ENCODE data around the gene STRBP. TPM values are rescaled to one million over a fixed set of nuclear protein-coding genes. Genes with fewer than 3 reads are reported as not detected.

The STRBP gene
- total RNA-seq, 2 donors from 2014 or later, result 10.0 to 12.6 TPM

- Histone ChIP-seq H3K4me1 (no peaks in the 10 kb centered on the region), H3K9me3 (no peaks in the 10 kb centered on the region), H3K4me3 (no peak overlapping the region), H3K27ac (no peak overlapping the region), H3K36me3 (no peaks in the 10 kb centered on the region), H3K27me3 (no peaks in the 10 kb centered on the region)
- DNase-seq (ENCODE audit: low spot score), result no peak
- TF ChIP-seq, protein P1, sequence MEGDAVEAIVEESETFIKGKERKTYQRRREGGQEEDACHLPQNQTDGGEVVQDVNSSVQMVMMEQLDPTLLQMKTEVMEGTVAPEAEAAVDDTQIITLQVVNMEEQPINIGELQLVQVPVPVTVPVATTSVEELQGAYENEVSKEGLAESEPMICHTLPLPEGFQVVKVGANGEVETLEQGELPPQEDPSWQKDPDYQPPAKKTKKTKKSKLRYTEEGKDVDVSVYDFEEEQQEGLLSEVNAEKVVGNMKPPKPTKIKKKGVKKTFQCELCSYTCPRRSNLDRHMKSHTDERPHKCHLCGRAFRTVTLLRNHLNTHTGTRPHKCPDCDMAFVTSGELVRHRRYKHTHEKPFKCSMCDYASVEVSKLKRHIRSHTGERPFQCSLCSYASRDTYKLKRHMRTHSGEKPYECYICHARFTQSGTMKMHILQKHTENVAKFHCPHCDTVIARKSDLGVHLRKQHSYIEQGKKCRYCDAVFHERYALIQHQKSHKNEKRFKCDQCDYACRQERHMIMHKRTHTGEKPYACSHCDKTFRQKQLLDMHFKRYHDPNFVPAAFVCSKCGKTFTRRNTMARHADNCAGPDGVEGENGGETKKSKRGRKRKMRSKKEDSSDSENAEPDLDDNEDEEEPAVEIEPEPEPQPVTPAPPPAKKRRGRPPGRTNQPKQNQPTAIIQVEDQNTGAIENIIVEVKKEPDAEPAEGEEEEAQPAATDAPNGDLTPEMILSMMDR (IDR thresholded peaks at IDR 0.05), result no peak
Observed at GRCh38 chr9:123218831-123219230, 49.6 kb downstream of the STRBP start.

GRCh38 chr9:123217128-123217654 lies 51.2 kb downstream of the STRBP start:
- no peaks in the 10 kb centered on the region for H3K27me3 ChIP-seq
- H3K4me1 ChIP-seq, result no peaks in the 10 kb centered on the region
- H3K4me3 ChIP-seq, result no peak overlapping the region
- no peak overlapping the region for H3K27ac ChIP-seq
- TF ChIP-seq, protein P1 (IDR thresholded peaks at IDR 0.05), result no peak
- H3K9me3 ChIP-seq, result no peaks in the 10 kb centered on the region
- no peak for DNase-seq (ENCODE audit: low spot score)
- H3K36me3 ChIP-seq, result no peaks in the 10 kb centered on the region

DNA sequence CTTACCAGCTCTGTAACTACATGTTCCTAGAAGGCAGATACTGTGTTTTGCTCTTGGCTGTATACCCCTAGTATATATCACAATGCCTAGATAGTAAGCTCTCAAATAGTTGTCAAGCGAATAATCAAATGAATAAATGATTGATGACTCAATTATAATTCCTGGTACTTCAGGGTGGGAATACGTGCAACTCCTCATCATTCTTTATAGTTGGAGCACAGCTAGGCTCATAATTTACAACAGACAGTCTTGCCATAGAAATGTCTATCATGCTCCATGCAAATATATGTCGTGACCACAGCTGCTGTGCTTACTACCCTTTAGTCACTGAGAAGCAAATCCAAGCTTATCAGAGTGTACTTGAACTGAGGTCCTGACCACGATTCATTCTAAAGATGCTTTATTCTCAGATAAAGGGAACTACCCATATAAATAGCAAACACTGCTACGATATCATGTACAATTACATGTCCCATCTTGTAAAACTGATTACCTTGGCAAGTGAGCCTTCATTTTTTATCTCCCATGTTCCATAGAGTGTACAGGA lies 52.1 kb downstream of the STRBP start:
- Histone ChIP-seq H3K4me3 (no peak overlapping the region), H3K9me3 (no peaks in the 10 kb centered on the region), H3K4me1 (no peaks in the 10 kb centered on the region), H3K27me3 (no peaks in the 10 kb centered on the region), H3K36me3 (no peaks in the 10 kb centered on the region), H3K27ac (no peak overlapping the region)
- no peak for DNase-seq (ENCODE audit: low spot score)
- TF ChIP-seq, protein P1 (IDR thresholded peaks at IDR 0.05), result no peak

GRCh38 chr9:123211081-123211480 lies 57.3 kb downstream of the STRBP start:
- H3K36me3 ChIP-seq, result no peaks in the 10 kb centered on the region
- no peak overlapping the region for H3K4me3 ChIP-seq
- H3K27ac ChIP-seq, result no peak overlapping the region
- no peak for DNase-seq (ENCODE audit: low spot score)
- no peaks in the 10 kb centered on the region for H3K4me1 ChIP-seq
- no peaks in the 10 kb centered on the region for H3K27me3 ChIP-seq
- TF ChIP-seq, protein P1 (IDR thresholded peaks at IDR 0.05), result no peak
- H3K9me3 ChIP-seq, result no peaks in the 10 kb centered on the region

GRCh38 chr9:123208626-123209174 lies 59.7 kb downstream of the STRBP start:
- no peaks in the 10 kb centered on the region for H3K9me3 ChIP-seq
- H3K36me3 ChIP-seq, result no peaks in the 10 kb centered on the region
- H3K4me1 ChIP-seq, result no peaks in the 10 kb centered on the region
- no peak overlapping the region for H3K27ac ChIP-seq
- H3K27me3 ChIP-seq, result no peaks in the 10 kb centered on the region
- no peak overlapping the region for H3K4me3 ChIP-seq
- TF ChIP-seq, protein P1 (IDR thresholded peaks at IDR 0.05), result no peak
- no peak for DNase-seq (ENCODE audit: low spot score)

- Histone ChIP-seq H3K27me3 (no peaks in the 10 kb centered on the region), H3K36me3 (no peaks in the 10 kb centered on the region), H3K27ac (no peak overlapping the region), H3K4me3 (no peak overlapping the region), H3K4me1 (no peaks in the 10 kb centered on the region), H3K9me3 (no peaks in the 10 kb centered on the region)
- TF ChIP-seq, protein P1 (IDR thresholded peaks at IDR 0.05), result no peak
- DNase-seq (ENCODE audit: low spot score), result no peak
Observed at GRCh38 chr9:123206065-123206464, 62.3 kb downstream of the STRBP start.
